Neuronal stem cell (in vitro differentiated cells): ENCODE data around the gene SUSD2.

Experiments used
- DNase-seq: peaks from one replicate; pipeline ENCODE4 v3.0.0-alpha.2; 2013; ENCODE audit warnings: low spot score
- H2AFZ ChIP-seq: one replicate; pipeline ENCODE4 v1.6.1; 2013; ENCODE audit warnings: mild to moderate bottlenecking, low read length, inconsistent platforms
- H2AK5ac ChIP-seq: 2 replicates; pipeline ENCODE4 v1.6.1; 2013; ENCODE audit warnings: low read depth, mild to moderate bottlenecking, inconsistent platforms, low read length, moderate library complexity, mixed read lengths
- H2BK120ac ChIP-seq: 2 replicates; pipeline ENCODE4 v1.6.1; 2013; ENCODE audit warnings: low read depth, mild to moderate bottlenecking, inconsistent platforms, low read length, moderate library complexity, mixed read lengths
- H2BK12ac ChIP-seq: one replicate; pipeline ENCODE4 v1.6.1; 2013; ENCODE audit warnings: low read length, inconsistent platforms
- H2BK15ac ChIP-seq: 2 replicates; pipeline ENCODE4 v1.6.1; 2013; ENCODE audit warnings: mild to moderate bottlenecking, low read length, inconsistent platforms, mixed read lengths
- H2BK5ac ChIP-seq: one replicate; pipeline ENCODE4 v1.6.1; 2013; ENCODE audit warnings: inconsistent platforms, mild to moderate bottlenecking, low read length, moderate library complexity
- H3K14ac ChIP-seq: one replicate; pipeline ENCODE4 v1.6.1; 2013; ENCODE audit warnings: low read length, inconsistent platforms
- H3K18ac ChIP-seq: 2 replicates; pipeline ENCODE4 v1.6.1; 2013; ENCODE audit warnings: low read length, inconsistent platforms
- H3K23ac ChIP-seq: 2 replicates; pipeline ENCODE4 v1.6.1; 2013; ENCODE audit warnings: low read depth, mild to moderate bottlenecking, mixed read lengths, low read length, inconsistent platforms; ENCODE audit not compliant: poor library complexity
- H3K27ac ChIP-seq: replicated peaks from 3 replicates; pipeline ENCODE4 v1.5.1; 2013; ENCODE audit warnings: low read length, inconsistent platforms
- H3K27me3 ChIP-seq, 3 experiments: 2 replicates each; pipeline ENCODE4 v1.6.1; 2013; ENCODE audit warnings: low read length in 3 of 3, mild to moderate bottlenecking in 2 of 3, inconsistent platforms in 1 of 3, low read depth in 1 of 3, mixed read lengths in 1 of 3, moderate library complexity in 1 of 3; ENCODE audit not compliant: control insufficient read depth in 3 of 3, insufficient read depth in 3 of 3
- H3K36me3 ChIP-seq, 2 donors: replicated peaks in 1 of 2; 2 replicates each; pipeline ENCODE4 v1.6.1; 2013; ENCODE audit warnings: low read length in 2 of 2; ENCODE audit not compliant: control insufficient read depth in 2 of 2, insufficient read depth in 2 of 2
- H3K4ac ChIP-seq: 2 replicates; pipeline ENCODE4 v1.6.1; 2013; ENCODE audit warnings: inconsistent platforms, mild to moderate bottlenecking, low read length, moderate library complexity
- H3K4me1 ChIP-seq, 2 donors: 1 replicate in 1 of 2; 2 replicates in 1 of 2; pipeline ENCODE4 v1.6.1; 2013; ENCODE audit warnings: low read length in 2 of 2, low read depth in 1 of 2; ENCODE audit not compliant: control insufficient read depth in 2 of 2, insufficient read depth in 1 of 2
- H3K4me2 ChIP-seq: one replicate; pipeline ENCODE4 v1.6.1; 2013; ENCODE audit warnings: mild to moderate bottlenecking, low read length, inconsistent platforms; ENCODE audit not compliant: insufficient read depth, poor library complexity, severe bottlenecking
- H3K4me3 ChIP-seq, 2 donors: 2 replicates each; pipeline ENCODE4 v1.5.1; 2013; ENCODE audit warnings: low read length in 2 of 2, mild to moderate bottlenecking in 2 of 2, inconsistent platforms in 1 of 2, moderate library complexity in 1 of 2
- H3K79me1 ChIP-seq: one replicate; pipeline ENCODE4 v1.6.1; 2013; ENCODE audit warnings: low read depth, mild to moderate bottlenecking, inconsistent platforms, low read length, moderate library complexity
- H3K9ac ChIP-seq: one replicate; pipeline ENCODE4 v1.6.1; 2013; ENCODE audit warnings: mild to moderate bottlenecking, low read depth, low read length, inconsistent platforms; ENCODE audit not compliant: poor library complexity
- H3K9me3 ChIP-seq, 2 donors: replicated peaks in 1 of 2; 2 replicates each; pipeline versions ENCODE3 to v1.6.1; 2013; ENCODE audit warnings: low read length in 2 of 2, mild to moderate bottlenecking in 2 of 2, inconsistent platforms in 1 of 2, low read depth in 1 of 2, mixed read lengths in 1 of 2, moderate library complexity in 1 of 2; ENCODE audit not compliant: control insufficient read depth in 2 of 2, insufficient read depth in 1 of 2
- H4K8ac ChIP-seq: one replicate; pipeline ENCODE4 v1.6.1; 2013; ENCODE audit warnings: low read depth, mild to moderate bottlenecking, inconsistent platforms, low read length, moderate library complexity
- H4K91ac ChIP-seq: one replicate; pipeline ENCODE4 v1.6.1; 2013; ENCODE audit warnings: low read length, low read depth, mild to moderate bottlenecking, inconsistent platforms; ENCODE audit not compliant: poor library complexity
- WGBS, 2 donors: extraction: QIAGEN DNeasy Blood & Tissue Kit; methylation state at CpG; one replicate each; pipeline ENCODE4 v1.1.7; 2013; ENCODE audit warnings: missing lambda C conversion rate in 2 of 2, mixed read lengths in 1 of 2; ENCODE audit not compliant: insufficient read length in 2 of 2, insufficient replicate concordance in 1 of 2; ENCODE audit errors: extremely low coverage in 2 of 2; 5-methylcytosine and 5-hydroxymethylcytosine counted together

The SUSD2 gene

DNA sequence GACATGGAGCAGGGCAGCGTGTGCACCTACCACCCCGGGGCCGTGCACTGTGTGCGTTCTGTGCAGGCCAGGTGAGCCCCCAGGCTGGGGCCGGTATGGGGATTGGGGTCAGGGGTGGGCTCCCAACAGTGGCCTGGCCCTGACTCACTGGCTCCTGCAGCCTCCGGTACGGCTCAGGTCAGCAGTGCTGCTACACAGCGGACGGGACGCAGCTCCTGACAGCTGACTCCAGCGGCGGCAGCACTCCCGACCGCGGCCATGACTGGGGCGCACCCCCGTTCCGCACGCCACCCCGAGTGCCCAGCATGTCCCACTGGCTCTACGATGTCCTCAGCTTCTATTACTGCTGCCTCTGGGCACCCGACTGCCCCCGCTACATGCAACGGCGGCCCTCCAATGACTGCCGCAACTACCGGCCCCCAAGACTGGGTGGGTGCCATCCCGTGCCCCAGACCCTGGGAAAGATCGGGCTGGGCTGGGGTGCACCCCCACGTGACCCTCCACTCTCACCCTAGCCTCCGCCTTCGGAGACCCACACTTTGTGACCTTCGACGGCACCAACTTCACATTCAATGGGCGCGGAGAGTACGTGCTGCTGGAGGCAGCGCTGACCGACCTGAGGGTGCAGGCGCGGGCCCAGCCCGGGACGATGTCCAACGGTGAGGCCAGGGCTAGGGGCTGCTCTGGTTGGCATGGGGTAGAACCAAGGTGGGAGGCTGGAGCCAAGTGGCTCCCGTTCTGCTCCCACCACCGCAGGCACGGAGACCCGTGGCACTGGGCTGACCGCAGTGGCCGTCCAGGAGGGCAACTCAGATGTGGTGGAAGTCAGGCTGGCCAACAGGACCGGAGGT, 4.4 kb downstream of the SUSD2 start:
- H2AFZ ChIP-seq: no peak overlapping the region
- peak overlapping the region; percentile 60 for H3K9ac ChIP-seq
- no peaks in the 10 kb centered on the region for H3K9me3 ChIP-seq
- H3K18ac ChIP-seq: peak overlapping the region; percentile 48
- peaks cover 3% of the 10 kb centered on the region for H3K79me1 ChIP-seq
- peak overlapping the region; percentile 24 for H2BK5ac ChIP-seq
- peak overlapping the region; percentile 38 for H3K14ac ChIP-seq
- no peak overlapping the region for H4K8ac ChIP-seq
- H3K4me1 ChIP-seq: peaks cover 3% of the 10 kb centered on the region in 2 donors
- H3K4me3 ChIP-seq: no peak overlapping the region
- no peak overlapping the region for H3K27ac ChIP-seq
- DNase-seq: no peak
- H2BK12ac ChIP-seq: peak overlapping the region; percentile 41
- H3K23ac ChIP-seq: peak overlapping the region; percentile 43
- H4K91ac ChIP-seq: no peak overlapping the region
- no peak overlapping the region for H2BK120ac ChIP-seq
- H3K36me3 ChIP-seq: no peaks in the 10 kb centered on the region
- H3K4ac ChIP-seq: peak overlapping the region; percentile 11
- no CpG with 5 or more reads among the region's 51 CpGs for WGBS, 2 donors
- H3K4me2 ChIP-seq: no peak overlapping the region
- peak overlapping the region; percentile 81 for H2BK15ac ChIP-seq
- H3K27me3 ChIP-seq: no peaks in the 10 kb centered on the region
- peak overlapping the region; percentile 84 for H2AK5ac ChIP-seq

DNA sequence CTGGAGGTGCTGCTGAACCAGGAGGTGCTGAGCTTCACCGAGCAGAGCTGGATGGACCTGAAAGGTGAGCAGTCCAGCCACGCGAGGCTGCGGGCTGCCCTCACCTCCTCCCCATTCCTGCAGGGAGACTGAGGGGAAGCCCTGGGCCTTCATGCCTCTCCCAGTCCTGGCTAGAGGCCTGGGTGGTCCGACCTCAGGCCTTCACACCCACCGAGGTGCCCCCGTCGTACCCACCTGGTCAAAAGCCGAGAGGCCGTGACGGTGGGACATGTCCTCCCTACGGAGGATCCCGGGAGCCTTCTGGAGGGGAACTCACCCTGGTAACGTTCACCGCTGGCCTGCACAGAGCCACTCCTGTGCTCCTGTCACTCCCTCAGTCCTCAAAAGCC, 5.1 kb downstream of the SUSD2 start:
- Histone ChIP-seq H3K79me1 (peaks cover 3% of the 10 kb centered on the region), H4K8ac (peak overlapping the region; percentile 3), H3K4me1 (peaks cover 3% of the 10 kb centered on the region in 2 donors), H2BK5ac (peak overlapping the region; percentile 24), H3K4ac (peak overlapping the region; percentile 11), H3K18ac (peak overlapping the region; percentile 48), H3K9ac (peak overlapping the region; percentile 60), H3K27me3 (no peaks in the 10 kb centered on the region), H2AK5ac (peak overlapping the region; percentile 56), H4K91ac (no peak overlapping the region), H3K4me2 (no peak overlapping the region), H2BK120ac (no peak overlapping the region), H2AFZ (no peak overlapping the region), H3K36me3 (no peaks in the 10 kb centered on the region), H3K23ac (peak overlapping the region; percentile 43), H2BK15ac (peak overlapping the region; percentile 85), H3K14ac (peak overlapping the region; percentile 25), H3K9me3 (no peaks in the 10 kb centered on the region), H3K4me3 (no peak overlapping the region), H3K27ac (no peak overlapping the region), H2BK12ac (peak overlapping the region; percentile 41)
- no CpG with 5 or more reads among the region's 15 CpGs for WGBS, 2 donors
- DNase-seq: no peak

DNA sequence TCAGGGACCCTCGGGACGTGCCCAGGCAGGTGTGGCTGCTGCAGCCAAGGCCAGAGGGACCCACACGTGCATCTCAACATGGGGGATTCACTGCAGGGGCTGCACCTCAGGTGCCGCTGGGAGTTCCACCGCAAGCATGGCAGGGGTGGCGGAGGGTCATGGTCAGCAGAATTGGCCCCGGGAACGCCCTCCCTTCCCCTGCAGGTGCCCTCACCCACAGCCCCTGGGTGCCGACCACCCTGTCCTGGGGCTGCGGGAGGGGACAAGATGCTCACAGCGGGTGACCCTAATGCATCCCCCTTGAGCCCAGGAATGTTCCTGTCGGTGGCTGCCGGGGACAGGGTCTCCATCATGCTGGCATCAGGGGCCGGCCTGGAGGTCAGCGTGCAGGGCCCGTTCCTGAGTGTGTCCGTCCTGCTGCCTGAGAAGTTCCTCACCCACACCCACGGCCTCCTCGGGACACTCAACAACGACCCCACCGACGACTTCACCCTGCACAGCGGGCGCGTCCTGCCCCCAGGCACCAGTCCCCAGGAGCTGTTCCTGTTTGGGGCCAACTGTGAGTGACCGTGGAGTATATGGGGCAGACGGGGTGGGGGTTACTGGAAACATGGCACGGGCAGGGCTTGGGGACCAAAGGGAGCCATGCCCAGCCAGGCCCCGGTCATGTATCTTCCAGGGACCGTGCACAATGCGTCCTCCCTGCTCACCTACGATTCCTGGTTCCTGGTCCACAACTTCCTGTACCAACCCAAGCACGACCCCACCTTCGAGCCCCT, 5.8 kb downstream of the SUSD2 start:
- Histone ChIP-seq H2AFZ (no peak overlapping the region), H3K4me3 (no peak overlapping the region), H2BK15ac (peak overlapping the region; percentile 85), H3K36me3 (no peaks in the 10 kb centered on the region), H3K27me3 (no peaks in the 10 kb centered on the region), H2BK5ac (peak overlapping the region; percentile 24), H2AK5ac (peak overlapping the region; percentile 37), H3K9ac (no peak overlapping the region), H4K8ac (no peak overlapping the region), H3K4ac (no peak overlapping the region), H3K79me1 (peaks cover 2% of the 10 kb centered on the region), H2BK120ac (no peak overlapping the region), H3K9me3 (no peaks in the 10 kb centered on the region), H3K18ac (peak overlapping the region; percentile 4), H3K23ac (peak overlapping the region; percentile 43), H3K27ac (no peak overlapping the region), H3K4me2 (no peak overlapping the region), H3K4me1 (no peaks in the 10 kb centered on the region), H3K14ac (peak overlapping the region; percentile 38), H4K91ac (no peak overlapping the region), H2BK12ac (peak overlapping the region; percentile 16)
- no peak for DNase-seq
- no CpG with 5 or more reads among the region's 34 CpGs for WGBS, 2 donors
